ENCODE results near the gene PACSIN1. TPM values are rescaled to one million over a fixed set of nuclear protein-coding genes. Genes with fewer than 3 reads are reported as not detected.
"Not testable (repeated sequence)": the region's sequence is repeated elsewhere in the genome, so short reads cannot be mapped to it uniquely, and the experiment has no call there.

The PACSIN1 gene
- total RNA-seq, 2 donors from 2014 or later: 5.6 to 6.3 TPM

- no peak for TF ChIP-seq CTCF (IDR thresholded peaks at IDR 0.05)
- Histone ChIP-seq H3K4me1 (no peaks in the 10 kb centered on the region), H3K27me3 (no peaks in the 10 kb centered on the region), H3K4me3 (no peak overlapping the region), H3K36me3 (no peaks in the 10 kb centered on the region), H3K9me3 (peaks cover 0 to 8% of the 10 kb centered on the region in 2 donors), H3K27ac (no peak overlapping the region)
- DNase-seq (ENCODE audit: low spot score): no peak
Measured at GRCh38 chr6:34474754-34475153, 8.9 kb downstream of the PACSIN1 start.

- Histone ChIP-seq H3K4me1 (no peaks in the 10 kb centered on the region), H3K27ac (no peak overlapping the region), H3K9me3 (peaks cover 0 to 8% of the 10 kb centered on the region in 2 donors), H3K27me3 (no peaks in the 10 kb centered on the region), H3K4me3 (no peak overlapping the region), H3K36me3 (no peaks in the 10 kb centered on the region)
- DNase-seq (ENCODE audit: low spot score): no peak
- TF ChIP-seq CTCF (IDR thresholded peaks at IDR 0.05): no peak
Measured at GRCh38 chr6:34475238-34475682, 9.4 kb downstream of the PACSIN1 start.

GRCh38 chr6:34475767-34476328, 10.0 kb downstream of the PACSIN1 start:
- TF ChIP-seq CTCF (IDR thresholded peaks at IDR 0.05): no peak
- Histone ChIP-seq H3K27ac (no peak overlapping the region), H3K4me3 (no peak overlapping the region), H3K27me3 (no peaks in the 10 kb centered on the region), H3K36me3 (no peaks in the 10 kb centered on the region), H3K9me3 (peaks cover 0 to 8% of the 10 kb centered on the region in 2 donors), H3K4me1 (no peaks in the 10 kb centered on the region)
- DNase-seq (ENCODE audit: low spot score): no peak

GRCh38 chr6:34476447-34476846, 10.6 kb downstream of the PACSIN1 start:
- H3K9me3 ChIP-seq: peaks cover 0 to 8% of the 10 kb centered on the region in 2 donors
- no peak overlapping the region for H3K4me3 ChIP-seq
- H3K27ac ChIP-seq: no peak overlapping the region
- H3K4me1 ChIP-seq: no peaks in the 10 kb centered on the region
- H3K27me3 ChIP-seq: no peaks in the 10 kb centered on the region
- H3K36me3 ChIP-seq: no peaks in the 10 kb centered on the region
- no peak for DNase-seq (ENCODE audit: low spot score)
- TF ChIP-seq CTCF (IDR thresholded peaks at IDR 0.05): no peak

- TF ChIP-seq CTCF (IDR thresholded peaks at IDR 0.05): no peak
- H3K4me3 ChIP-seq: no peak overlapping the region
- H3K27ac ChIP-seq: no peak overlapping the region
- H3K4me1 ChIP-seq: no peaks in the 10 kb centered on the region
- peaks cover 0 to 8% of the 10 kb centered on the region in 2 donors for H3K9me3 ChIP-seq
- H3K27me3 ChIP-seq: no peaks in the 10 kb centered on the region
- H3K36me3 ChIP-seq: no peaks in the 10 kb centered on the region
- DNase-seq (ENCODE audit: low spot score): no peak
Measured at GRCh38 chr6:34476921-34477320, 11.0 kb downstream of the PACSIN1 start.

- Histone ChIP-seq H3K36me3 (no peaks in the 10 kb centered on the region), H3K9me3 (peaks cover 0 to 3% of the 10 kb centered on the region in 2 donors), H3K4me1 (no peaks in the 10 kb centered on the region), H3K27me3 (no peaks in the 10 kb centered on the region), H3K4me3 (no peak overlapping the region), H3K27ac (no peak overlapping the region)
- TF ChIP-seq CTCF (IDR thresholded peaks at IDR 0.05): no peak
- no peak for DNase-seq (ENCODE audit: low spot score)
Measured at GRCh38 chr6:34478796-34479195, 12.9 kb downstream of the PACSIN1 start.

GRCh38 chr6:34483781-34484180, 17.9 kb downstream of the PACSIN1 start:
- H3K27me3 ChIP-seq; H3K4me3 ChIP-seq; DNase-seq (ENCODE audit: low spot score); H3K36me3 ChIP-seq; H3K4me1 ChIP-seq; H3K9me3 ChIP-seq; H3K27ac ChIP-seq: not testable (repeated sequence)
